H1 (cell line): Measurements from ENCODE around the gene PRADC1.

ENCODE experiments used
- CEBPB ChIP-seq: IDR thresholded peaks from 2 replicates; pipeline ENCODE4 v1.6.1; 2012; ENCODE audit warnings: low read depth, low read length
- CTCF ChIP-seq, 3 experiments: IDR thresholded peaks; 1 replicate in 2 of 3; 2 replicates in 1 of 3; pipeline versions ENCODE4 v1.5.1 to v1.6.1; 2011; ENCODE audit warnings: low read length in 3 of 3, mild to moderate bottlenecking in 3 of 3, inconsistent platforms in 2 of 3, low read depth in 1 of 3, moderate library complexity in 1 of 3; ENCODE audit not compliant: insufficient read depth in 1 of 3; ENCODE audit errors: control extremely low read depth in 1 of 3
- EZH2 ChIP-seq: fragments of 200-600 bp; sonication (generic); IDR thresholded peaks from 2 replicates; pipeline ENCODE4 v1.7.1; 2012; ENCODE audit warnings: low read depth, mild to moderate bottlenecking, moderate library complexity, low read length, inconsistent platforms; ENCODE audit not compliant: severe bottlenecking
- HDAC2 ChIP-seq, 2 experiments: fragments of 300-600 bp in 1 of 2; sonication (generic) in 1 of 2; IDR thresholded peaks; 2 replicates each; pipeline ENCODE4 v1.6.1; 2011 to 2012; ENCODE audit warnings: low read depth in 2 of 2, low read length in 2 of 2, mild to moderate bottlenecking in 2 of 2, moderate library complexity in 2 of 2, borderline replicate concordance in 1 of 2, inconsistent platforms in 1 of 2
- KDM5A ChIP-seq: fragments of 200-600 bp; IDR thresholded peaks from 2 replicates; pipeline ENCODE4 v1.7.1; 2012; ENCODE audit warnings: mild to moderate bottlenecking, low read length, inconsistent platforms, mixed read lengths
- POLR2AphosphoS5 ChIP-seq: IDR thresholded peaks from 2 replicates; pipeline ENCODE4 v1.6.1; 2011; ENCODE audit warnings: low read depth, low read length
- RFX5 ChIP-seq: IDR thresholded peaks from 2 replicates; pipeline ENCODE4 v1.6.1; 2011; ENCODE audit warnings: low read depth, low read length, improper control_type of control experiment, borderline replicate concordance
- RNF2 ChIP-seq: fragments of 200-900, 300-1000 bp; sonication (generic); IDR thresholded peaks from 2 replicates; pipeline ENCODE4 v1.7.1; 2016; ENCODE audit warnings: borderline replicate concordance, low read depth, mild to moderate bottlenecking, antibody characterized with exemption, low read length; ENCODE audit not compliant: poor library complexity, severe bottlenecking; ENCODE audit errors: missing control alignments
- SIN3A ChIP-seq, 2 experiments: IDR thresholded peaks in 1 of 2; conservative IDR thresholded peaks in 1 of 2; 2 replicates each; pipeline ENCODE4 v1.6.1; 2011 to 2012; ENCODE audit warnings: low read length in 2 of 2, improper control_type of control experiment in 1 of 2, low read depth in 1 of 2, mild to moderate bottlenecking in 1 of 2
- USF2 ChIP-seq: IDR thresholded peaks from 2 replicates; pipeline ENCODE4 v1.6.1; 2011; ENCODE audit warnings: low read length, improper control_type of control experiment

GRCh38 chr2:73238976-73239375 is 5.9 kb upstream of the PRADC1 start:
- no peak for TF ChIP-seq CEBPB
- TF ChIP-seq CTCF (IDR thresholded peaks at IDR 0.05; ENCODE audit: control extremely low read depth in 1 of 3, insufficient read depth in 1 of 3, low read depth in 1 of 3, low read length in 3 of 3), result no peak
- TF ChIP-seq HDAC2 (IDR thresholded peaks at IDR 0.05; ENCODE audit: borderline replicate concordance in 1 of 2, low read depth in 2 of 2, low read length in 2 of 2), result no peak
- no peak for TF ChIP-seq SIN3A (conservative IDR thresholded peaks at IDR 0.05 in 1 of 2, IDR thresholded peaks at IDR 0.05 in 1 of 2; ENCODE audit: low read depth in 1 of 2, low read length in 2 of 2)
- TF ChIP-seq RNF2, result no peak
- TF ChIP-seq POLR2AphosphoS5, result no peak
- no peak for TF ChIP-seq EZH2
- no peak for TF ChIP-seq RFX5
- no peak for TF ChIP-seq USF2
- TF ChIP-seq KDM5A, result no peak
